ENCODE data around the gene TAOK3.
A peak's percentile ranks its signal among the peaks of the same experiment; 100 is the strongest.
"Not testable (repeated sequence)": the region's sequence is repeated elsewhere in the genome, so short reads cannot be mapped to it uniquely, and the experiment has no call there.

Gene TAOK3

GRCh38 chr12:118140825-118141224, 231.9 kb downstream of the TAOK3 start:
- no peak for DNase-seq (ENCODE audit: low read depth in 2 of 2)

GRCh38 chr12:118137148-118137678, 235.5 kb downstream of the TAOK3 start:
- no peak for DNase-seq (ENCODE audit: low read depth in 2 of 2)

GRCh38 chr12:118136559-118137003, 236.1 kb downstream of the TAOK3 start:
- peak in 1 of 2 experiments; percentile 24 for DNase-seq (ENCODE audit: low read depth in 2 of 2)

GRCh38 chr12:118135788-118136558, 236.7 kb downstream of the TAOK3 start, which contains the start of gene PEBP1:
TSS of gene PEBP1 (plus strand) at chr12:118136124. CDS start at chr12:118136210, 86 bp downstream.
- DNase-seq (ENCODE audit: low read depth in 2 of 2): peak; percentile 89 to 95

GRCh38 chr12:118129436-118129835, 243.3 kb downstream of the TAOK3 start:
- not testable (repeated sequence) for DNase-seq (ENCODE audit: low read depth in 2 of 2)

GRCh38 chr12:118127867-118128266, 244.8 kb downstream of the TAOK3 start:
- DNase-seq (ENCODE audit: low read depth in 2 of 2): no peak

- DNase-seq (ENCODE audit: low read depth in 2 of 2): no peak
These were observed 246.5 kb downstream of the TAOK3 start for GRCh38 chr12:118126119-118126757.

GRCh38 chr12:118125743-118126118, 247.0 kb downstream of the TAOK3 start:
- DNase-seq (ENCODE audit: low read depth in 2 of 2): no peak

- DNase-seq (ENCODE audit: low read depth in 2 of 2): no peak
These were observed 248.3 kb downstream of the TAOK3 start for GRCh38 chr12:118124333-118124874.

- DNase-seq (ENCODE audit: low read depth in 2 of 2): no peak
These were observed 250.4 kb downstream of the TAOK3 start for GRCh38 chr12:118122264-118122663.

GRCh38 chr12:118120579-118121363, 251.9 kb downstream of the TAOK3 start:
- DNase-seq (ENCODE audit: low read depth in 2 of 2): peak; percentile 31 to 59

GRCh38 chr12:118119449-118119879, 253.2 kb downstream of the TAOK3 start:
- DNase-seq (ENCODE audit: low read depth in 2 of 2): no peak

- no peak for DNase-seq (ENCODE audit: low read depth in 2 of 2)
These were observed 263.6 kb downstream of the TAOK3 start for GRCh38 chr12:118109088-118109487.

- DNase-seq (ENCODE audit: low read depth in 2 of 2): no peak
These were observed 265.0 kb downstream of the TAOK3 start for GRCh38 chr12:118107694-118108093.

GRCh38 chr12:118107011-118107410, 265.7 kb downstream of the TAOK3 start:
- DNase-seq (ENCODE audit: low read depth in 2 of 2): no peak

GRCh38 chr12:118103601-118104382, 268.9 kb downstream of the TAOK3 start, which contains the start of gene VSIG10:
TSS of gene VSIG10 (minus strand) at chr12:118104011. CDS start at chr12:118103671, 340 bp downstream.
- DNase-seq (ENCODE audit: low read depth in 2 of 2): peak in 1 of 2 experiments; percentile 12

- no peak for DNase-seq (ENCODE audit: low read depth in 2 of 2)
These were observed 269.5 kb downstream of the TAOK3 start for GRCh38 chr12:118103201-118103600.

GRCh38 chr12:118102609-118103008, 270.1 kb downstream of the TAOK3 start:
- DNase-seq (ENCODE audit: low read depth in 2 of 2): no peak

GRCh38 chr12:118102070-118102469, 270.6 kb downstream of the TAOK3 start:
- no peak for DNase-seq (ENCODE audit: low read depth in 2 of 2)

- no peak for DNase-seq (ENCODE audit: low read depth in 2 of 2)
These were observed 271.7 kb downstream of the TAOK3 start for GRCh38 chr12:118101051-118101450.

All from stimulated activated CD4-positive, alpha-beta T cell treated with anti-CD3 and anti-CD28 coated beads, Interleukin-12 subunit alpha, Interleukin-12 subunit beta, amount 100 ng/mL, for 24 hours (primary cell).